Peyer's patch (tissue), 4 donors: ENCODE results near the gene KLHDC8B.

Experiments
- POLR2A ChIP-seq, 2 donors: fragments of 450-650 bp; IDR thresholded peaks; one replicate each; pipeline ENCODE4 v1.5.1; 2017; ENCODE audit warnings: antibody characterized with exemption in 2 of 2, mild to moderate bottlenecking in 2 of 2, moderate library complexity in 2 of 2
- TF ChIP-seq, protein P1 (sequence below), 6 experiments: fragments of 450-650 bp in 4 of 6; fragments of 200-600 bp in 2 of 6; sonication (generic) in 1 of 6; IDR thresholded peaks; one replicate each; pipeline ENCODE4 v1.5.1; 2017 to 2019; ENCODE audit warnings: antibody characterized with exemption in 6 of 6, mild to moderate bottlenecking in 3 of 6, moderate library complexity in 1 of 6

DNA sequence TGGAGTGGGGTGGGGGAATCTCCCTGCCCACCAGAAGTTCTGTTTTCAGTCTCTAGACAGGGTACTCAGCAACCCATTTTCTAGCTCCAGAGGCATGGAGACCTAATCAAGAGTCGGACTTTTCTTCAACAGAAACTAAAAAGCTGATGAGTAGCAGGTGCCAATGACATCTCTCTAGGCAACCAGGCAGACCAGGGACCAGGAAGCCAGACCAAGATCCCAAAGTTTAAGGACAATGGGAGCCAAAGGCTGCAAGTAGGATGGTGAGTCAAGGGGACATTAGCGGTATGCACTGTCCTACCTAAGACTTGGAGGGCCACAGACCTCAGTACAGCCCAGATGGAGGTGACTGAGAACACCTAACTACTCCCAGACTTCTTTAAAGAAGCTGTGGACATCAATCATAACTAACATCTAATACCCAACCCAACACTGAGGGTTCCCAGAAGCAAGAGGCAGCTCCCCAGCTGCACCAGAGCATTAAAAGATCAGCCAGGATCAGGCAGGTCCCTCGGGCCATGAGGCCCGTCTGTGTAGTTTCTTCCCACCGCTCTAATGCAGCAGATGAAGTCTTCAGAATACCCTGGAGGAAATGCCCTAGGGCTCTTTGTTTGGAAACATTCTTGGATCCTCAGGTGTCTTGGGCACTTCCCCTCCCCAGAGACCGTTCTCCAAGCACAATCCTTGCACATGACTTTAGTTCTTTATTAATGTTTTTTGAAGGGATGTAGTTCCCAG is 6.2 kb upstream of the KLHDC8B start:
- TF ChIP-seq, protein P1, sequence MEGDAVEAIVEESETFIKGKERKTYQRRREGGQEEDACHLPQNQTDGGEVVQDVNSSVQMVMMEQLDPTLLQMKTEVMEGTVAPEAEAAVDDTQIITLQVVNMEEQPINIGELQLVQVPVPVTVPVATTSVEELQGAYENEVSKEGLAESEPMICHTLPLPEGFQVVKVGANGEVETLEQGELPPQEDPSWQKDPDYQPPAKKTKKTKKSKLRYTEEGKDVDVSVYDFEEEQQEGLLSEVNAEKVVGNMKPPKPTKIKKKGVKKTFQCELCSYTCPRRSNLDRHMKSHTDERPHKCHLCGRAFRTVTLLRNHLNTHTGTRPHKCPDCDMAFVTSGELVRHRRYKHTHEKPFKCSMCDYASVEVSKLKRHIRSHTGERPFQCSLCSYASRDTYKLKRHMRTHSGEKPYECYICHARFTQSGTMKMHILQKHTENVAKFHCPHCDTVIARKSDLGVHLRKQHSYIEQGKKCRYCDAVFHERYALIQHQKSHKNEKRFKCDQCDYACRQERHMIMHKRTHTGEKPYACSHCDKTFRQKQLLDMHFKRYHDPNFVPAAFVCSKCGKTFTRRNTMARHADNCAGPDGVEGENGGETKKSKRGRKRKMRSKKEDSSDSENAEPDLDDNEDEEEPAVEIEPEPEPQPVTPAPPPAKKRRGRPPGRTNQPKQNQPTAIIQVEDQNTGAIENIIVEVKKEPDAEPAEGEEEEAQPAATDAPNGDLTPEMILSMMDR (IDR thresholded peaks at IDR 0.05), result no peak
- no peak for TF ChIP-seq POLR2A (IDR thresholded peaks at IDR 0.05)
